Peyer's patch (tissue), 4 donors: ENCODE data around the gene HPSE2.

Experiments
- CTCF ChIP-seq, 6 experiments: fragments of 450-650 bp in 4 of 6; fragments of 200-600 bp in 2 of 6; sonication (generic) in 1 of 6; IDR thresholded peaks; one replicate each; pipeline ENCODE4 v1.5.1; 2017 to 2019; ENCODE audit warnings: antibody characterized with exemption in 6 of 6, mild to moderate bottlenecking in 3 of 6, moderate library complexity in 1 of 6
- POLR2A ChIP-seq, 2 donors: fragments of 450-650 bp; IDR thresholded peaks; one replicate each; pipeline ENCODE4 v1.5.1; 2017; ENCODE audit warnings: antibody characterized with exemption in 2 of 2, mild to moderate bottlenecking in 2 of 2, moderate library complexity in 2 of 2

- no peak for TF ChIP-seq CTCF (IDR thresholded peaks at IDR 0.05)
- no peak for TF ChIP-seq POLR2A (IDR thresholded peaks at IDR 0.05)
Observed at GRCh38 chr10:98644466-98644865, 591.2 kb downstream of the HPSE2 start.
